ENCODE data around the gene IGFLR1. TPM values are rescaled to one million over a fixed set of nuclear protein-coding genes. Genes with fewer than 3 reads are reported as not detected.

Gene IGFLR1
- total and polyA plus RNA-seq, 9 of the 15 experiments (the other 6 are each of a cell fraction or from before 2014, with no cell fraction given) = 1.0 to 14.3 (median 4.6) TPM

GRCh38 chr19:35779033-35779432 is 36.8 kb upstream of the IGFLR1 start (continued):
- TF ChIP-seq ZNF512 (tag; IDR thresholded peaks at IDR 0.05) = no peak
- TF ChIP-seq LARP7 (IDR thresholded peaks at IDR 0.05) = no peak
- TF ChIP-seq PTRF (tag; IDR thresholded peaks at IDR 0.05) = no peak
- TF ChIP-seq ZBTB40 (IDR thresholded peaks at IDR 0.05) = no peak
- TF ChIP-seq ZBTB40 (CRISPR knock-in tag; IDR thresholded peaks at IDR 0.05) = no peak
- TF ChIP-seq MECOM (CRISPR knock-in tag; IDR thresholded peaks at IDR 0.05) = no peak
- no peak for TF ChIP-seq MCM7 (IDR thresholded peaks at IDR 0.05)
- no peak for TF ChIP-seq MITF (IDR thresholded peaks at IDR 0.05)
- no peak for TF ChIP-seq L3MBTL2 (IDR thresholded peaks at IDR 0.05)
- no peak for TF ChIP-seq SMAD2 (IDR thresholded peaks at IDR 0.05; ENCODE audit: low read depth, low read length)
- no peak for TF ChIP-seq MEF2D (tag; conservative IDR thresholded peaks at IDR 0.05; ENCODE audit: low read depth)
- no peak for TF ChIP-seq GMEB1 (CRISPR knock-in tag; IDR thresholded peaks at IDR 0.05)
- TF ChIP-seq NCOA4 (IDR thresholded peaks at IDR 0.05; ENCODE audit: partially characterized antibody) = no peak
- no peak for TF ChIP-seq RBM17 (IDR thresholded peaks at IDR 0.05; ENCODE audit: borderline replicate concordance, low read depth, low read length)
